Gastrocnemius medialis (tissue), 4 donors: Measurements from ENCODE around the gene DHX8.

Source experiments
- POLR2A ChIP-seq, 2 donors: fragments of 450-650 bp; IDR thresholded peaks; one replicate each; pipeline ENCODE4 v1.6.1; 2017; ENCODE audit warnings: antibody characterized with exemption in 2 of 2, mild to moderate bottlenecking in 2 of 2, moderate library complexity in 2 of 2
- TF ChIP-seq, protein P1 (sequence below), 5 experiments: fragments of 450-650 bp in 3 of 5; fragments of 200-600 bp in 2 of 5; sonication (generic) in 2 of 5; IDR thresholded peaks in 4 of 5; conservative IDR thresholded peaks in 1 of 5; 1 replicate in 4 of 5; 2 replicates in 1 of 5; pipeline ENCODE4 v1.5.1; 2016 to 2019; ENCODE audit warnings: antibody characterized with exemption in 5 of 5, mild to moderate bottlenecking in 3 of 5, moderate library complexity in 3 of 5

DNA sequence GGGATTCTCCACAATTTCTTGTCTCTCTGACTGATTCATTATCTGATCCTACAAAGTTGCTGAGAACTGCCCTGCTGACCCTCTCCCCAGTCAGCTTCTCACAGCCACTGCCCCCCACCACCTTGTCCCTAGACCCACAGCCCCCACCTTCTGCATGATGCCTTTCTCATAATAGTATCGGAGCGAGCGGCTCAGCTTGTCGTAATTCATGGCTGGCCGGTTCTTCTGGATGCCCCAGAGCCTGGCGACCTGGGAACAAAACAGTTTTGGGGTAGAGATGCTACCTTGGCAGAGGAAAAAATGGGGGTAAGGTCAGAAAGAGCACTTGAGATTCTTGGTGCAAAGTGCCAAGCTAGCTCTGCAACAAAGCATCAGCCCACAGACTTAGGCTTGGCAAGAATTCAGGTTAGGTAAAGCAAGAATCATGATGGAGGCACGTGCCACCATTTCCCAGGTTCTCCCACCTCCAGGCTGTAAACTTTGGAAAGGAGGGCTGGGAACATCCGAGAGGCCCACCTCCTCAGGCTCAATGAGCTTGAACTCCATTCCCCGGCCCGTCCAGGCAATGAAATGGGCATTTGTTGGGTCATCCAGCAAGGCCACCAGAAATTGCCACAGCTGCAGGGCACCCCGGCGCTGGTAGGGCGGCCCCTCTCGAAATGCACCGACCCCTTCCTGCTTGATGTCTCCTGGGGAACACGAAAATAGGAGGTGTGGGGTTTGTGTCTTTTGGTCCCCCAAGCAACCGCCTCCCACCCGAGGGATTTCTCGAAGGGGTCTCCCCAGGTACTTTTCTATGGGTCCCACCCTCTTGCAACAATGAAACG, 45.4 kb downstream of the DHX8 start:
- TF ChIP-seq, protein P1, sequence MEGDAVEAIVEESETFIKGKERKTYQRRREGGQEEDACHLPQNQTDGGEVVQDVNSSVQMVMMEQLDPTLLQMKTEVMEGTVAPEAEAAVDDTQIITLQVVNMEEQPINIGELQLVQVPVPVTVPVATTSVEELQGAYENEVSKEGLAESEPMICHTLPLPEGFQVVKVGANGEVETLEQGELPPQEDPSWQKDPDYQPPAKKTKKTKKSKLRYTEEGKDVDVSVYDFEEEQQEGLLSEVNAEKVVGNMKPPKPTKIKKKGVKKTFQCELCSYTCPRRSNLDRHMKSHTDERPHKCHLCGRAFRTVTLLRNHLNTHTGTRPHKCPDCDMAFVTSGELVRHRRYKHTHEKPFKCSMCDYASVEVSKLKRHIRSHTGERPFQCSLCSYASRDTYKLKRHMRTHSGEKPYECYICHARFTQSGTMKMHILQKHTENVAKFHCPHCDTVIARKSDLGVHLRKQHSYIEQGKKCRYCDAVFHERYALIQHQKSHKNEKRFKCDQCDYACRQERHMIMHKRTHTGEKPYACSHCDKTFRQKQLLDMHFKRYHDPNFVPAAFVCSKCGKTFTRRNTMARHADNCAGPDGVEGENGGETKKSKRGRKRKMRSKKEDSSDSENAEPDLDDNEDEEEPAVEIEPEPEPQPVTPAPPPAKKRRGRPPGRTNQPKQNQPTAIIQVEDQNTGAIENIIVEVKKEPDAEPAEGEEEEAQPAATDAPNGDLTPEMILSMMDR (IDR thresholded peaks at IDR 0.05 in 4 of 5, conservative IDR thresholded peaks at IDR 0.05 in 1 of 5), result no peak
- TF ChIP-seq POLR2A (IDR thresholded peaks at IDR 0.05), result no peak
